K562 (cell line): ENCODE data around the gene SUCLG1. TPM values are rescaled to one million over a fixed set of nuclear protein-coding genes. Genes with fewer than 3 reads are reported as not detected.

ENCODE experiments used
- BRF1 ChIP-seq: IDR thresholded peaks from 3 replicates; pipeline ENCODE4 v1.6.1; 2011; ENCODE audit warnings: borderline replicate concordance, mild to moderate bottlenecking; ENCODE audit not compliant: insufficient read length; ENCODE audit errors: extremely low read depth
- FOXA1 ChIP-seq: fragments of 450-650 bp; IDR thresholded peaks from 2 replicates; pipeline ENCODE4 v1.6.1; 2016; ENCODE audit warnings: mild to moderate bottlenecking, borderline replicate concordance
- NONO ChIP-seq, 2 experiments: fragments of 200-400 bp in 1 of 2; fragments of 450-650 bp in 1 of 2; formaldehyde crosslinking in 1 of 2; IDR thresholded peaks; 2 replicates each; pipeline ENCODE4 v1.6.1; 2017; ENCODE audit warnings: low read depth in 2 of 2, mild to moderate bottlenecking in 2 of 2, moderate library complexity in 2 of 2, low read length in 1 of 2
- POLR3A ChIP-seq: IDR thresholded peaks from 2 replicates; pipeline ENCODE4 v1.6.1; 2011; ENCODE audit warnings: borderline replicate concordance, mild to moderate bottlenecking, moderate library complexity; ENCODE audit not compliant: insufficient read length, insufficient read depth; ENCODE audit errors: extremely low read depth
- POU5F1 ChIP-seq: fragments of 150-350 bp; IDR thresholded peaks from 2 replicates; pipeline ENCODE4 v1.6.1; 2014; ENCODE audit warnings: borderline replicate concordance, low read length, low read depth, mild to moderate bottlenecking; ENCODE audit not compliant: partially characterized antibody
- PTRF ChIP-seq: fragments of 450-650 bp; IDR thresholded peaks from 2 replicates; pipeline ENCODE4 v1.6.1; 2016; ENCODE audit warnings: mild to moderate bottlenecking, missing genetic modification characterization, missing compliant biosample characterization
- RBFOX2 ChIP-seq: fragments of 200-400 bp; formaldehyde crosslinking; IDR thresholded peaks from 2 replicates; pipeline ENCODE4 v1.6.1; 2017; ENCODE audit warnings: low read depth, mild to moderate bottlenecking, low read length, moderate library complexity
- SNIP1 ChIP-seq: fragments of 450-650 bp; IDR thresholded peaks from 2 replicates; pipeline ENCODE4 v1.7.1; 2017; ENCODE audit warnings: low read depth, mild to moderate bottlenecking
- STAG1 ChIP-seq: sonication (generic); formaldehyde crosslinking; IDR thresholded peaks from 2 replicates; pipeline ENCODE4 v1.5.0; 2020; ENCODE audit warnings: missing genetic modification reagents, borderline replicate concordance
- TCF7 ChIP-seq: sonication (generic); IDR thresholded peaks from 2 replicates; pipeline ENCODE4 v1.6.1; 2016; ENCODE audit warnings: antibody characterized with exemption, borderline replicate concordance
- TOE1 ChIP-seq, 2 experiments: fragments of 450-650 bp in 1 of 2; sonication (generic) in 1 of 2; formaldehyde crosslinking in 1 of 2; IDR thresholded peaks; 2 replicates each; pipeline versions ENCODE4 v1.7.1 to v1.8.0; 2016 to 2022; ENCODE audit warnings: borderline replicate concordance in 2 of 2, mild to moderate bottlenecking in 2 of 2, antibody characterized with exemption in 1 of 2, inconsistent platforms in 1 of 2, low read depth in 1 of 2, missing genetic modification reagents in 1 of 2, moderate library complexity in 1 of 2
- ZKSCAN8 ChIP-seq: fragments of 200-800 bp; sonication (Bioruptor generic); IDR thresholded peaks from 2 replicates; pipeline ENCODE4 v1.6.1; 2016; ENCODE audit warnings: missing genetic modification characterization, missing compliant biosample characterization
- ZNF12 ChIP-seq: sonication (generic); formaldehyde crosslinking; IDR thresholded peaks from 2 replicates; pipeline ENCODE4 v1.4.0; 2020; ENCODE audit warnings: mild to moderate bottlenecking, missing genetic modification reagents
- ZNF174 ChIP-seq: fragments of 250-450 bp; sonication (Bioruptor Pico); IDR thresholded peaks from 2 replicates; pipeline ENCODE4 v1.4.0; 2020; ENCODE audit warnings: mild to moderate bottlenecking
- ZNF24 ChIP-seq: fragments of 450-650 bp; IDR thresholded peaks from 2 replicates; pipeline ENCODE4 v1.6.1; 2016
- ZNF431 ChIP-seq: sonication (generic); formaldehyde crosslinking; IDR thresholded peaks from 2 replicates; pipeline ENCODE4 v1.8.0; 2022; ENCODE audit warnings: mild to moderate bottlenecking, missing genetic modification reagents
- ZNF583 ChIP-seq: fragments of 250-450 bp; sonication (Bioruptor Pico); IDR thresholded peaks from 2 replicates; pipeline ENCODE4 v1.4.0; 2020
- polyA plus RNA-seq, 8 experiments: library from polyadenylated mRNA; depleted of rRNA in 4 of 8; stranded (reverse) in 5 of 8; unstranded in 3 of 8; fragments of >200 nt; fragmentation: Nextera tagmentation in 2 of 8; fragmentation: Illumina TruSeq in 1 of 8; extraction: Ambion mirVana in 2 of 8; extraction: Trizol in 1 of 8; gene quantifications; 2 replicates each; pipeline versions ENCODE4 v1.2.1 to v1.2.3, GENCODE V29; 2011 to 2014; ENCODE audit warnings: inconsistent platforms in 1 of 8, missing spikeins in 1 of 8
- total RNA-seq, 7 experiments: library from RNA; depleted of rRNA in 6 of 7; stranded (reverse); fragments of >200 nt in 6 of 7; fragmentation: Illumina TruSeq in 2 of 7; extraction: Trizol in 2 of 7; gene quantifications; 2 replicates each; pipeline versions ENCODE4 v1.2.1 to v1.2.3, GENCODE V29; 2011 to 2021; ENCODE audit warnings: low replicate concordance in 1 of 7
- TF ChIP-seq, protein P1 (sequence below): sonication (generic); IDR thresholded peaks from 2 replicates; pipeline ENCODE4 v1.6.1; 2016
- TF ChIP-seq, protein P2 (sequence below), 2 experiments: fragments of 450-650 bp in 1 of 2; sonication (generic) in 1 of 2; formaldehyde crosslinking in 1 of 2; IDR thresholded peaks in 1 of 2; conservative IDR thresholded peaks in 1 of 2; 2 replicates each; pipeline versions ENCODE4 v1.6.1 to v1.8.1; 2016 to 2023; ENCODE audit warnings: mild to moderate bottlenecking in 2 of 2, moderate library complexity in 2 of 2, inconsistent platforms in 1 of 2, missing genetic modification reagents in 1 of 2
- TF ChIP-seq, protein P3 (sequence below): fragments of 250-450 bp; sonication (Bioruptor Pico); IDR thresholded peaks from 2 replicates; pipeline ENCODE4 v1.8.0; 2021; ENCODE audit warnings: borderline replicate concordance, mild to moderate bottlenecking, moderate library complexity; ENCODE audit not compliant: poor library complexity, severe bottlenecking
- TF ChIP-seq, protein P4 (sequence below): IDR thresholded peaks from 3 replicates; pipeline ENCODE4 v1.6.1; 2011; ENCODE audit warnings: borderline replicate concordance, mild to moderate bottlenecking; ENCODE audit not compliant: insufficient read length, insufficient read depth

The SUCLG1 gene
- total and polyA plus RNA-seq, 9 of the 15 experiments (the other 6 are each of a cell fraction or from before 2014, with no cell fraction given), result 90.5 to 325 (median 115) TPM

DNA sequence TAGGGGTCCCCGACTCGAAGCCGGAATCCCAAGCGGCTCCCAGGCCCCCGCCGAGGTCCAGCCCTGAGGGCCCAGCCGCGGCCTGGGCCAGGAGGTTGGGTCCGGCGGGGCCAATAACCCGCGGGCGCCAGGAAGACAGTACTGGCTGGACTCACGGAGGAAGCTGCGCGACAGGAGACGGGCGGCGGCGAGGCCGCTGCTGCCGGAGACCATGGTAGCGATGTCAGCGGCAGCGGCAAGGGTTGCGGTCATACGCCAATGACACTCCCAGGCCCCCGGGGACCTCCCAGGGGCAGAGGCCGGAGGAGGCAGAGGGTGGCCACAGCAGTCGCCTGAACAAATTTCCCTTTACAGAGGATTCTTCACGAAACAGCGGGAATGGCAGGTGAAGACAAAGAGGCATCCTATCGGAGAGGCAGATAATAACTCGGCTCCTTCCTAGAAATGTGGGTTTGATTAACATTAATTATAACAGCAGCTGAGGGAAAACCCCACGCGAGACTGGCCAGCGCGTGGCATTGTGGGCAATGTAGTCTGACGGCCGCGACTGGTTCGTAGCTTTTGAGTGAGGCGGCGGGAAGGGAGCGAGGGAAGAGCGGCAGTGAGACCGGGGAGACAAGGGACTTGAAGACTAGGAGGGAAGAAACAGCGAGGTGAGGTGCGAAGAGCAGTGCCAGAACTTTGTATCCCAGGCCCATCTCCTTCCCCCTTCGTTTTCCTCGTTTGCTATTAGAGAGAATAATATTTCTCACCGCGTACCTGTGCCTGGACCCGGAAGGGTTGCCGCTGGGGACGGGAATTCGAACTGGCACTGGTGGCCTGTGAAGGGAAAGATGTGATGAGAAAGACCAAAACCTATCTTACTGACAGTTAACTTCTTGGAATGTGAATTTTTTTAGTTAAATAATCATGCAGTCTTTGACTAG, at the start of gene SUCLG1 (continued):
- TF ChIP-seq, protein P1, sequence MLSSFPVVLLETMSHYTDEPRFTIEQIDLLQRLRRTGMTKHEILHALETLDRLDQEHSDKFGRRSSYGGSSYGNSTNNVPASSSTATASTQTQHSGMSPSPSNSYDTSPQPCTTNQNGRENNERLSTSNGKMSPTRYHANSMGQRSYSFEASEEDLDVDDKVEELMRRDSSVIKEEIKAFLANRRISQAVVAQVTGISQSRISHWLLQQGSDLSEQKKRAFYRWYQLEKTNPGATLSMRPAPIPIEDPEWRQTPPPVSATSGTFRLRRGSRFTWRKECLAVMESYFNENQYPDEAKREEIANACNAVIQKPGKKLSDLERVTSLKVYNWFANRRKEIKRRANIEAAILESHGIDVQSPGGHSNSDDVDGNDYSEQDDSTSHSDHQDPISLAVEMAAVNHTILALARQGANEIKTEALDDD, result no peak; the same call in 1 of the 2 replicates
- TF ChIP-seq ZNF24, result no peak
- TF ChIP-seq, protein P2, sequence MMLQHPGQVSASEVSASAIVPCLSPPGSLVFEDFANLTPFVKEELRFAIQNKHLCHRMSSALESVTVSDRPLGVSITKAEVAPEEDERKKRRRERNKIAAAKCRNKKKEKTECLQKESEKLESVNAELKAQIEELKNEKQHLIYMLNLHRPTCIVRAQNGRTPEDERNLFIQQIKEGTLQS (IDR thresholded peaks at IDR 0.05), result no peak; the same call in 1 of the 2 replicates
- TF ChIP-seq, protein P2 (CRISPR knock-in tag; conservative IDR thresholded peaks at IDR 0.05), result no peak
- TF ChIP-seq FOXA1, result no peak
- TF ChIP-seq ZKSCAN8, result no peak
- no peak for TF ChIP-seq SNIP1
- no peak for TF ChIP-seq ZNF431 (CRISPR knock-in tag)
- no peak for TF ChIP-seq POU5F1
- no peak for TF ChIP-seq TCF7
- TF ChIP-seq ZNF12 (CRISPR knock-in tag), result no peak
- peak; percentile 92 for TF ChIP-seq RBFOX2
- peak; percentile 23; the same call in 1 of the 2 replicates for TF ChIP-seq ZNF583 (CRISPR knock-in tag)
- peak; percentile 94 for TF ChIP-seq TOE1 (IDR thresholded peaks at IDR 0.05; ENCODE audit: borderline replicate concordance)
- TF ChIP-seq TOE1 (CRISPR knock-in tag; IDR thresholded peaks at IDR 0.05; ENCODE audit: borderline replicate concordance, low read depth), result no peak
- TF ChIP-seq, protein P3, sequence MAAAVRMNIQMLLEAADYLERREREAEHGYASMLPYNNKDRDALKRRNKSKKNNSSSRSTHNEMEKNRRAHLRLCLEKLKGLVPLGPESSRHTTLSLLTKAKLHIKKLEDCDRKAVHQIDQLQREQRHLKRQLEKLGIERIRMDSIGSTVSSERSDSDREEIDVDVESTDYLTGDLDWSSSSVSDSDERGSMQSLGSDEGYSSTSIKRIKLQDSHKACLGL (CRISPR knock-in tag), result no peak
- no peak for TF ChIP-seq BRF1
- TF ChIP-seq ZNF174 (CRISPR knock-in tag), result no peak
- TF ChIP-seq, protein P4, sequence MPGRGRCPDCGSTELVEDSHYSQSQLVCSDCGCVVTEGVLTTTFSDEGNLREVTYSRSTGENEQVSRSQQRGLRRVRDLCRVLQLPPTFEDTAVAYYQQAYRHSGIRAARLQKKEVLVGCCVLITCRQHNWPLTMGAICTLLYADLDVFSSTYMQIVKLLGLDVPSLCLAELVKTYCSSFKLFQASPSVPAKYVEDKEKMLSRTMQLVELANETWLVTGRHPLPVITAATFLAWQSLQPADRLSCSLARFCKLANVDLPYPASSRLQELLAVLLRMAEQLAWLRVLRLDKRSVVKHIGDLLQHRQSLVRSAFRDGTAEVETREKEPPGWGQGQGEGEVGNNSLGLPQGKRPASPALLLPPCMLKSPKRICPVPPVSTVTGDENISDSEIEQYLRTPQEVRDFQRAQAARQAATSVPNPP, result no peak
- no peak for TF ChIP-seq PTRF
- TF ChIP-seq STAG1 (CRISPR knock-in tag), result no peak
- TF ChIP-seq NONO (IDR thresholded peaks at IDR 0.05; ENCODE audit: low read depth in 2 of 2, low read length in 1 of 2), result 0 out of 4 replicates have a peak, but pooled peaks of 1 of the 2 experiments have one; percentile 15
- TF ChIP-seq POLR3A, result no peak
